NCI-H82 treated with DMSO at 0.1 percent for 48 hours (cell line): ENCODE results near the gene ZNF184.

Experiments used
- DNase-seq: peaks from one replicate; lab custom pipeline; 2025; ENCODE audit not compliant: unreplicated experiment; lab: John Stamatoyannopoulos, UW

The ZNF184 gene

DNA sequence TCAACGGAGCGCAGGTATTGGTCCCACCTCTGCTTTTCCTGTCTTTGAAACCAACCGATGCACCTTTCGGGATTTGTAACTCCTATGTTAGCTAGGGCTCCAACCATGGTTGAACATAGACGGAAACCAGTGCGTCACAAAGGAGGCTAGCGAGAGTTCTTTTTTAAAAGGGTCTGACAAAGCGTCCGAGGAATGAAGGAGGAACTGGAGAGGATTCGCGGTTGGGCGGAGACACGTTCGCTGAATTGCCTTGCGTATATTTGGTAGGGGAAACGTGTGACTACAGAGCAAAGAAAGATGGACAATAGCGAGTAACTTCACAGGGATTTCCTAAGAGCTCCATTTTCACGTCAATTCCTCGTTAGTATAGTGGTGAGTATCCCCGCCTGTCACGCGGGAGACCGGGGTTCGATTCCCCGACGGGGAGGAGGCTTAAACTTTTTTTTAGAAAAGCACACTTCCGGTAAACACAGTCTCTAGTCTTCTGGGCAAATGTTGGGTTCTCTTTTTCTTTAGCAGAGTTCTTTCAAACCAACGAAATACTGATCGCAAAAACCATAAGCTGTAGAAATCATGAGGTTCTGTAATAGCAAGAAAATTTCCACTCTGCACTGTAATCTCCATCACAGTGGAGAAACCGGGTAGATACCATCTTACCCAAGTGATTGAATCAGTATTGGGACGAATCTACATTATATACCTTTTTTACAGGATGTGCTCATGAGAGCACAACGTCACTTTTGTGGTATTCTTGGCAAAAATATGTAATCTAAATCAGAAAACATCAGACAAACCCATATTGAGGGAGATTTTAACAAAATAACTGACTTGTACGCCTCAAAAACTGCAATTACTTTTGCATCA, 6.6 kb upstream of the ZNF184 start:
- DNase-seq, result peak; percentile 89

DNA sequence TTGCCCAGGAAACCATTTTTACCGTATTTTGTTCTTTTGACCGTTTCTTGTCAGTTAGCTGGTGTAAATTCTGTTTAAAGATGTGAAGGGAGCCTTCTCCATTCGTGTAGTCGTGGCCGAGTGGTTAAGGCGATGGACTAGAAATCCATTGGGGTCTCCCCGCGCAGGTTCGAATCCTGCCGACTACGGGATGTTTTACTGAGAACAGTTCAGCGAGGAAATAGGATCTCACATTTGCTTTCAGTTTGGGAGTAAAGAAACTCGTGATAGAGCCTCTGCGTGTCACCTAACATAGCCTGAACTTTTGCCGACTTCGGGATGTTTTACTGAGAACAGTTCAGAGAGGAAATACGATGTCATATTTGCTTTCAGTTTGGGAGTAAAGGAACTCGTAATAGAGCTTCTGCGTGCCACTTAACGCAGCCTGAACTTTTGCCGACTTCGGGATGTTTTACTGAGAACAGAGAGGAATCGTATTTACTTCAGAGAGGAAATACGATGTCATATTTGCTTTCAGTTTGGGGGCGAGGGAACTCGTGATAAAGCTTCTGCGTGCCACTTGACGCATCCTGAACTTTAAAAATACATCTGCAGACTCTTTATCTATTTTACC, 5.9 kb upstream of the ZNF184 start:
- DNase-seq, result peak; percentile 71

DNA sequence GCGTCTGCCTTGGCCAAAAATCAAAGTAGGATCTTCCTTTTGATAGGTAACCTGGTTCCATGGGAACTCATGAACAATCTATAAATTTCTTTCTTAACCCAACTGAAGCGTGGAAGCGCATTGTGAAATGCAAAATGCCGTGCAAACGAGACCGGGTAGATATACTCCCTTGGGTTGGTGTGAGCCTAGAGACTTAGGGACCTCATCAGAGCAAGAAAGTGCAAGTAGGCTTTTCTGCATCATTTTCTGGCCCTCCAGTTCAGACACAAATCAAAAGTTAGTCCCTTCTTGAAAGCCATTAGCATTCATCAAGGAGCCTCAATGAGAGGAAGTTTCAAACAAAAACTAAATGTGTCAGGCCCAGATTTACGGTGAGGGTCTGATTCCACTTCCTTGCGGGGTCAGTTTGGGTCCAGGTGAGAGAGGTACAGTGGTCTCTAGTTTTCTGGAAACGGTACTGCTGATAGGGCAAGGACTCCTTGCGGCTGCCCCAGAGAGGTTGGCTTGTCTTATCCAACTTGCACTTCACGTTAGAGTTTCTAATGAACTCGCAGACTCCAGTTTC, 5.3 kb upstream of the ZNF184 start:
- peak; percentile 44 for DNase-seq

DNA sequence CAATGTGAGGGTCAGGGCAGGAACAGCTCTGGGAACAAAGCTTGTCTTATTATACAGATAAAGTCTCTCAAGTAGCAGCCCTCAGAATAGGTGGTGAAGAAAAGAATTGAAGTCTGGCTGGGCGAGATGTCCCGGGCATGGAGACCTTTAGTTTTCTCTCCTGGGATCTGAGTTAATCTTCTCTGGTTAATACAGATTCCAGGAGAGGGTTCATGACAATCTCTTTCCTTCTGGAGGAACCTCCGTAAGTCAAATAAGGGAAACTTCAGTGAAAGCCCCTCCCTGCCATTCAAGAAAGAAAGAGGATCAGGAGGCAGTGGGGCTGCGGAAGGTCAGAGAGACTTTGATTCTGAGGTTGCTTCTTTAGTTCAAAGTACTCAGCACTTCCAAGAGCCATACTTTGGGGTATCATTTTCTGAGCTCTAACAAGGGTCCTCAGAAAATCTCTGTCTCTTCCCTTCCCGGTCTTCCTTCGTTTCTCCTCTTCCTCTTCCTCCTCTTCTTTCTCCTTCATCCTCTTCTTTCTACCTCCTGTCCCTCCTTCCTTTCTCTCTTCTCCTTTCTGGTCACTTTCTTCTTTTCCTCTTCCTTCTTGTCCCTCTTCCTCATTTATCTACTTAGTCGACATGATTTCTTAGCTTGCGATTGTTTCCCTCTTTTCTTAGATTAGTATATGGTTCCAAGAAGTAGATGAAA, 4.6 kb upstream of the ZNF184 start:
- DNase-seq, result peak; percentile 51

DNA sequence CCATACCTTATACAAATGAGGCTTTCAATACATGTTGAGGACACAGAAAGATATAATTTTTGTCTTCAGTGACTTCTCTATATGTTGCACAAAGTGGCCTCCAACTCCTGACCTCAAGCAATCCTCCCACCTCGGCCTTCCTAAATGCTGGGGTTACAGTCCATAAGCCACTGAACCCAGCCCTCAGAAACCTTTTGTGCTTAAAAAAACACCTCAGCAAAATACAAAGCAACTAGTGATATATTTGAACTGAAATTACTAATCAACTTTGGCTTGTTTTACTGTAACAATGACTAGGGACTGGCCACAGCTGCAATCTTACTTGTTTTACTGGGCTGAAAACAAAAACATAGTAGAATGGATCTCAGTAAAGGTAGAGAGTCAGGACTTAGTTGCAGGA, 3.2 kb upstream of the ZNF184 start:
- no peak for DNase-seq

DNA sequence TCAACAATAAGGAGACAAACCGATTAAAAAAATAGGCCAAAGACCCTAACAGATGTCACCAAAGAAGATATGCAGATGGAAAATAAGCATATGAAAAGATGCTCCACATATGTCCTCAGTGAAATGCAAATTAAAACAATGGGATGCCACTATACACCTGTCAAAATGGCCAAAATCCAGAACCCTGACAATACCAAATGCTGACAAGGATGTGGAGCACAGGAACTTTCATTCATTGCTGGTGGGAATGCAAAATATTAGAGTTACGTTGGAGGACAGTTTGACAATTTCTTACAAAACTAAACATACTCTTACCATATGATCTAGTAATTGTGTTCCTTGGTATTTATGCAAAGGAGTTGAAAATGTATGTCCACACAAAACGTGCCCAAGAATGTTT, 1.8 kb upstream of the ZNF184 start:
- no peak for DNase-seq

DNA sequence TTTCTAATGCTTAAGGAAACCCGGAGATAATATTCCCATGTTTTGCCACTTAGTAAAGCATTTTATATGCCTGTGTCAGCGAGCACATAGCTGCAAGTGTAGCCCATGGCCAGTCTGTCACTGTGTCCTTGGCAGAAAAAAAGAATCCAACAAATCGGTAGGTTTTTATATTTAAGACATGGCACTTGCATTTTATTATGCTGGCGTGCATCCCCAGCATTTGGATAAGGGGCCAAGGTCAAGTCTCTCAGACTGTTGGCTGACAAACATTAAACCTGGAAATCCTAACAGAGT, 1.2 kb upstream of the ZNF184 start:
- DNase-seq, result no peak

DNA sequence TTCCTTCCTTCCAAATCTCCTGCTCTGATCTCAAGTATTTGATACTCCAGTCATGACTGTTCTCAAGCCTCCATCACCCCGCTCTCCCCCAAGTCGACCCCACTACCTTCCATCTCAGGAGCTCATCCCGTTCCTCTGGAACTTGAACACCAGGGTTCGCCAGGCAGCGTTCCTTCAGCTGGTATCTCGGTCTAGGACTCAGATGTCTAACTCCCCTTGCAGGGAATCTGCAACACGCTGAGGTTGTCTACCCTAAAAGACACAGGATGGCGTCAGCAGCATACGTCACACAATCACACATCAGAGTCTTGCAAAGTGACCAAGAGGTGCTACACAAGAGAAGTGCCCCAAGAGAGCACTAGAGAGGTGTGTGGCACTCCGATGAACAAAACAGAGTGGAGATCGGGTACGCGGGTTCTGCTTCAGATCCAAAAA, 706 bp downstream of the ZNF184 start:
- DNase-seq, result peak; percentile 29

DNA sequence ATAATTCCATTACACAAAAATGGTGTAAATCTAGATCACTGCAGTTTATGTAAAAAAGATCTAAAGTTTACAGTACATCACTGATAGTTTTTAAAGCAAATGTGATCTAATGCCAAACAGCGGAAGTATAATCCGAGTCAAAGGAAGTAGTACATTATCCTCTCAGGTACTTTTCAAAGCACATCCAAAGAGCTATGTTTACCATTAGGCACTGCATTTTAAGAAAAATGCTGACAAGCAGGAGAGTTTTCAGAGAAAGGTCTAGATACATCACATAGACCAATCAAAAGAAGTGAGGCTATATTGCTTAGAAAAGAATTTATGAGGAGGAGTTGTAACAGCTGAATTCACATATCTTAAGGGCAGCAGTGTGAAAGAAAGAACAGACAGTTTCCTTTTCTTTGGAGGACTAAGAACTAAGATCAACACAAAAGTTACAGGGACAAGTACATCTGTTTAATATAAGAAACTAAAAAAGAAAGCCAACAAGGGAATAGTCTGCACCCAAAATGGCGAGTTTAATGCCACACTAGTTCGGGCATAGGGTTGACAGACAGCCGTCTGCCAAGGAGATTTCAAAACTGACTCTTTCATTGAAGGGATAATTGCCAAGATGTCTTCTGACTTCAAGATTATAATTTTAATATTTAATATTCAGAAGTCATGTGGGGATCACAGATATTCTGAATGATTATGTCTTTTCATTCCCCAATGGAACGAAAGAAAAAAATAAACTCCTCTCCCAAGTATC, 1.4 kb downstream of the ZNF184 start:
- no peak for DNase-seq

DNA sequence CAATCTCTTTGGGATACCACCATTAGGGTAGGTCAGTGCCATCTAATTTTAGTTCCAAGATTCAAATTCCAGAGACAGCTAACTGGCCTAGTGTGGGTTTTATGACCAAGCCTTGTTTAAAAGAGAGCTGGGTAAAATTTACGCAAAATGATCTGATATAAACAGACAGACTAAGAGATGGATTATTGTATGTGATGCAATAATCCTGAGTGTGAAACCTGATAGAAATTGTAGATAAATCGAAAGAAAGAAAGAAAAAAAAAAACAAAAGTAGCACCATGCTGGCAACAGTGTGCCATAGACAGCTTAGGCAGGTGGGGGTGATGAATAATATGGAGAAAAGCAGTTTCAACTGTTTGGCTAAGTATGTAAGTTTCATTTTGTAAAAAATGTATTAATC, 2.9 kb downstream of the ZNF184 start:
- no peak for DNase-seq

DNA sequence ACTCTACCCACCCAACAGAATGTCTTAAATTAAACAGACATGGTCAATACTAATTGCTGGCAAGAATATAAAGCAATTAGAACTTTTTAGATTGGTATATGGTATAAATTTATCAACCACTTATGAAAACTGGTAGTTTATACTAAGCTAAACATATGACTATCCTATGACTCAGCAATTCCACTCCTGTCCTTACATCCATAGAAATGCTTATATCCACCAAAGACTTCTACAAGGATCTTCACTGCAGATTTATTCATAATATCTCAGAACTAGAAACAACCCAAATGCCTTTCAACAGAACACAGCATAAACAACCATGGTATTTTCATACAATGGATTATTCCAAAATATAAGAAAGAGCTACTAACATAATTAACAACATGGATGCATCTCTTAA, 4.6 kb downstream of the ZNF184 start:
- no peak for DNase-seq

DNA sequence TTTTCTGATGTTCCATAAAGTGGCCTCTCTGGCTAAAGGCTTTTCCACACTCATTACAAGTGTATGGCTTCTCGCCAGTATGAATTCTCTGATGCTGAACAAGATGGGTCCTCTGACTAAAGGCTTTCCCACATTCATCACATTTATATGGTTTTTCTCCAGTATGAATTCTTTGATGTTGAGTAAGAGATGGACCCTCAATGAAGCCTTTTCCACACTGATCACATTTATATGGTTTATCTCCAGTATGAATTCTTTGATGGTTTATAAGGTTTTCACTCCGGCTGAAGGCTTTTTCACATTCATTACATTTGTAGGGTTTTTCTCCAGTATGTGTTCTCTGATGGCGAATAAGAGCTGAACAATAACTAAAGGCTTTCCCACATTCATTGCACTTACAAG, 20.4 kb downstream of the ZNF184 start:
- DNase-seq, result no peak

DNA sequence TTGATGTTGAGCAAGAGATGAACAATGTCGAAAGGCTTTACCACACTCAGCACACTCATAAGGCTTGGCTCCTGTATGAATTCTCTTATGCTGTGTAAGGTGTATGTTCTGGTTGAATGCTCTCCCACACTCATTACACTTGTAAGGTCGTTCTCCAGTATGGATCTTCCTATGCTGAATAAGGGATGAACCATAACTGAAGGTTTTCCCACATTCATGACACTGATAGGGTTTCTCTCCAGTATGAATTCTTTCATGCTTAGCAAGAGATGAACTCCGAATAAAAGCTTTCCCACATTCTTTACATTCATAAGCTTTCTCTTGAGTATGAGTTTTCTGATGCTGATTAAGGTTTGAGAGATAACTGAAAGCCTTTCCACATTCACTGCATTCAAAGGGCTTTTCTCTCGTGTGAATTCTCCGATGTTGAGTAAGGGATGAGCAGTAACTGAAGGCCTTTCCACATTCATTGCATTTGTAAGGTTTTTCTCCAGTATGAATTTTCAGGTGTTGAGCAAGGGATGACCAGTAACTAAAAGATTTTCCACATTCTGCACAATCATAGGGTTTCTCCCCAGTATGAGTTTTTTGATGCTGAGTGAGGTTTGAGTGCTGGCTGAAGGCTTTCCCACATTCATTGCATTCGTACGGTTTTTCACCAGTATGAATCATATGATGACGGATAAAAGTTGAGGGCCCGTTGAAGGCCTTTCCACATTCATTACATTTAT, 21.1 kb downstream of the ZNF184 start:
- no peak for DNase-seq

DNA sequence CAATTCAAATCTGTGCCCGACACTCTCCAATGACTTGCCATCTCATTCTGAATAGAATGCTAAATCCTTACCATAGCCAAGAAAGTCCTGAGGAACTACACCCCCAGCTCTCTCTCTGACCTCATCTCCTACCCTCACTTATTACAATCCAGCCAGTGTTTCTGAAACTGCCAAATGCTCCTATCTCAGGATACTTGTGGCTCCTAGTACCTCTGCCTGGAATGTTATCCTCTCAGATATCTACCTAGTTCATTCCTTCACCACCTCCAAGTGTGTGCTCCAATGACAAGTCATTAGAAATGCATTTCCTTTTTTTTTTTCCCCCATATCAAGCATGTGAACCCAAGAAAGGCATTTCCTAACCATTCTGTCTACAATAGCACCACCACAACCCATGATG, 24.4 kb downstream of the ZNF184 start:
- DNase-seq, result no peak

DNA sequence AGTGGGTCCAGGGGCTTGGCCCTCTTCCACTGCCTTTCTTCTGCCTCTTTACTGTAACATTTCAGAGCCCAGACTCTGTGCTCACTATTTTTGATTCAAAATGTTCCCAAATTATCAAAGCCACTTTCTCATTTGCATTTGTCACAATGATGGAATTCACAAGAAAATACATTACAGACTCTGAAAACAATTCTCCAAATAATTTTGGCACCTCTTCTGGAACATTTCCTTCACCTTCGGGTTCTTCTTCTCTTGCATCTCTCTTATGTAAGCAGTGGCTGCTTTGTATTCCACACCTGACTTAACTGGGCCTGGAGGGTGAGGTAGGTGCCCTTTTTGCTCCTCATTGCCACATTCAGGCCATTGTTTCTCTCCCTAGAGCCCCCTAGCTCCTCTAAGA, 30.0 kb downstream of the ZNF184 start:
- DNase-seq, result no peak

DNA sequence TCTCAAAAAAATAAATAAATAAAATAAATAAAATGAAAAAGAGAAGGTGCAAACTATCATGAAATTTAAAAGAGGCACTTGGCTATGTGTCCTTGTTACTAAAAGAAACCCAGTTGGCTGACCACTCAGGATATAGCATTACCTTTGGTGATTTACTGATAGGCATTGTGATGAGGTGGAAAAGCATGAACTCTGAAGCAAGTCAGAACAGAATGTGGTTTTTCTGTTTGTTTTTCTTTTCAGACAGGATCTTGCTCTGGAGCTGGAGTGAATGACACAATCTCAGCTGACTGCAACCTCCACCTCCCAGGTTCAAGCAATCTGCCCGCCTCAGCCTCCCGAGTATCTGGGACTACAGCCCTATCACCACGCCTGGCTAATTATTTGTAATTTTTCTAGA, 31.9 kb downstream of the ZNF184 start:
- DNase-seq, result no peak

DNA sequence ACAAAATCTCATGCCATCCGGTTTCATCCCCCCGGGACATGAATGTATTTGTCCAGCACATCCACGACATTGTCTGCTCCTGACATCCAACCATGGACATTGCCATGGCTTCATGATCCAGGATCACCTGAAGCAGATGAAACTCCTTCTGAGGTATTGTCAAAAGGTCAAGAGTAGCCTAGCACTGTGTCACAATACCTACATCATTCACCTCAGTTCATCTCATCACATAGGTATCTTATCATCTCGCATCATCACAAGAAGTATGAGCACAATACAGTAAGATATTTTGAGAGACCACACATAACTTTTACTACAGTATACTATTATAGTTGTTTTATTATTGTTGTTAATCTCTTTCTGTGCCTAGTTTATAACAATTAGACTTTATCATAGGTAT, 33.5 kb downstream of the ZNF184 start:
- no peak for DNase-seq

DNA sequence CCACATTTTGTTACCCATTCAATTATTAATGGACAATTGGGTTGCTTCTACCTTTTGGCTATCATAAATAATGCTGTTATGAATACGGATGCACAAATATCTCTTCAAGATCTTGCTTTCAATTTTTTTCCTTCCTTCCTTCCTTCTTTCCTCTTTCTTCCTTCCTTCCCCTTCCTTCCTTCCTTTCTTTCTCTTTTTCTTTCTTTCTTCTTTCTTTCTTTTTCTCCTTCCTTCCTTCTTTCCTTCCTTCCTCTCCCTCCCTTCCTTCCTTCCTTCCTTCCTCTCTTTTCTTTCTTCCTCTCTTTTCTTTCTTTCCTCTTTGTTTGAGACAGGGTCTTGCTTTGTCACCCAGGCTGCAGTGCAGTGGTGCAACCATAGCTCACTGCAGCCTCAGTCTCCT, 39.2 kb downstream of the ZNF184 start:
- DNase-seq, result no peak

DNA sequence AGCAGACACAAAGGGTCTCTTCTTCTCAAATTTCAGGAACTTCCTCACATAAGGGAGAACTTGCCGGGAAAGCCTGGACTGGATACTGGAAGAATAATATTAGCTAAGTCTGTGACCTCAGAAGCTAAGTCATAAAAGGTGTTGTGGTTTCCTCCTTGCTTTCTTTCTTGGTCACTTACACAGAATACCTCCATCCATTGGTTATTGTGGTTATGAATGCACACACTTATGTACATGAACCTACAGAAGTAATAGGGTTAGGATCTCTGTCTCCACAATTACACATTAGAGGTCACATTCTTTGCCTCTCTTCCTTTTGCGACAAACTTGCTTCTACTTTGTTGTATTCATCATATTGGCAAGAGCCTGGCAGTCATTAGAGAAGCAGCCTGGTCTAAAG, 43.9 kb downstream of the ZNF184 start:
- DNase-seq, result no peak

DNA sequence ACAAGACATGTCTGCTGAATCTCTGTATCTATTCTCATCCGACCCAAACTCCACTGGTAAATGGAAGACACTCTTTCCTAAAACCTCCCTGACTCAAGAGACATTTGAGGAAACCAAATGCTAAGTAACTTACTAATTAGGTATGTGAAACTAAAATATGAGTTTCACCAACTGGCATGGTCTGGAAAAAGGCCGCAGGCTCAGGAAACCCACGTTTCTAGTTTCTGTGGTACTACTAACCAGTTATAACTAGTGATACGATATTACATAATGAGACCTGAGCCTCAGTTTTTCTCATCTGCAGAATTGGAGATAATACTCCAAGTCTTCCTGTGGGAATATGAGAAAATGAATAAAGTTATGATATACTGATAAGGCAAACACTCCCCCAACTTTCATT, 44.4 kb downstream of the ZNF184 start:
- no peak for DNase-seq
